ENCODE results near the gene SGMS1.

SGMS1 gene

DNA sequence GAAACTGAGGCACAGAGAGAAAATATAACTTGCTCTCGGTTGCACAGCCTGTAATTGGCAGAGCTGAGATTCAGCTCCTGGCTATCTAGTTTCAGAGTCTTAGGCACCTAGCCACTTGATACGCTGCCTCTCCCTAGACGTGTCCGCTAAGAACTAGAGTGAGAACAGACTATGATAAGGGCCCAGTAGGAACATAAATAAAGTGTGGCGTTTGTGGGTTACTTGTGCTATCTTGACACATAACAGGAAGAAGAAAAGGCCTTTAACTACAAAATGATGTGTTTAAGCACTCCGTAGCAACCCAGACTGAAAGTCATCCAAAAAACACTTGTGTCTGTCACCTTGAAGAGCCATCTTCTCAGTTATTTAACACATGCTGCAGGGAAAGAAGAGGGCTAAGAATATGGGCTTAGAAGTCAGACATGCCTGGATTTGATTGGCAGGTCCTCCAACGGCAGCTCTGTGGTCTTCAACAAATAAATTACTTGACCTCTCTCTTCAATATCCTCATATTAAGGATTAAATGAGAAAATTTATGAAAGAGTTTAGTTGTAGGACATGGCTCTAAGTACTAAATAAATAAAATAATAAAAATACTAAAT lies 96.2 kb downstream of the SGMS1 start:
- Histone ChIP-seq H2AFZ (ENCODE audit: low read length) (no peak overlapping the region), H3K36me3 (ENCODE audit: insufficient read depth, low read length) (no peaks in the 10 kb centered on the region), H3K79me2 (ENCODE audit: insufficient read depth, low read length) (no peaks in the 10 kb centered on the region), H3K27me3 (ENCODE audit: insufficient read depth, low read length) (no peaks in the 10 kb centered on the region), H3K4me1 (ENCODE audit: insufficient read depth, low read length, severe bottlenecking) (no peaks in the 10 kb centered on the region), H3F3A (ENCODE audit: insufficient read depth, low read length) (no peaks in the 10 kb centered on the region), H3K9me2 (ENCODE audit: low read depth, low read length) (no peaks in the 10 kb centered on the region), H3K9ac (ENCODE audit: low read length) (no peak overlapping the region), H3K27ac (ENCODE audit: low read depth, low read length, poor library complexity, severe bottlenecking) (no peak overlapping the region), H3K4me2 (ENCODE audit: low read length) (no peak overlapping the region), H3K9me3 (ENCODE audit: low read length) (no peaks in the 10 kb centered on the region), H4K20me1 (ENCODE audit: insufficient read depth, low read length) (no peaks in the 10 kb centered on the region), H3K4me3 (ENCODE audit: low read depth, low read length, poor library complexity, severe bottlenecking) (no peak overlapping the region)
- no peak for TF ChIP-seq EZH2 (IDR thresholded peaks at IDR 0.05; ENCODE audit: borderline replicate concordance, low read length)
- TF ChIP-seq, protein P1, sequence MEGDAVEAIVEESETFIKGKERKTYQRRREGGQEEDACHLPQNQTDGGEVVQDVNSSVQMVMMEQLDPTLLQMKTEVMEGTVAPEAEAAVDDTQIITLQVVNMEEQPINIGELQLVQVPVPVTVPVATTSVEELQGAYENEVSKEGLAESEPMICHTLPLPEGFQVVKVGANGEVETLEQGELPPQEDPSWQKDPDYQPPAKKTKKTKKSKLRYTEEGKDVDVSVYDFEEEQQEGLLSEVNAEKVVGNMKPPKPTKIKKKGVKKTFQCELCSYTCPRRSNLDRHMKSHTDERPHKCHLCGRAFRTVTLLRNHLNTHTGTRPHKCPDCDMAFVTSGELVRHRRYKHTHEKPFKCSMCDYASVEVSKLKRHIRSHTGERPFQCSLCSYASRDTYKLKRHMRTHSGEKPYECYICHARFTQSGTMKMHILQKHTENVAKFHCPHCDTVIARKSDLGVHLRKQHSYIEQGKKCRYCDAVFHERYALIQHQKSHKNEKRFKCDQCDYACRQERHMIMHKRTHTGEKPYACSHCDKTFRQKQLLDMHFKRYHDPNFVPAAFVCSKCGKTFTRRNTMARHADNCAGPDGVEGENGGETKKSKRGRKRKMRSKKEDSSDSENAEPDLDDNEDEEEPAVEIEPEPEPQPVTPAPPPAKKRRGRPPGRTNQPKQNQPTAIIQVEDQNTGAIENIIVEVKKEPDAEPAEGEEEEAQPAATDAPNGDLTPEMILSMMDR (IDR thresholded peaks at IDR 0.05; ENCODE audit: low read length): no peak

DNA sequence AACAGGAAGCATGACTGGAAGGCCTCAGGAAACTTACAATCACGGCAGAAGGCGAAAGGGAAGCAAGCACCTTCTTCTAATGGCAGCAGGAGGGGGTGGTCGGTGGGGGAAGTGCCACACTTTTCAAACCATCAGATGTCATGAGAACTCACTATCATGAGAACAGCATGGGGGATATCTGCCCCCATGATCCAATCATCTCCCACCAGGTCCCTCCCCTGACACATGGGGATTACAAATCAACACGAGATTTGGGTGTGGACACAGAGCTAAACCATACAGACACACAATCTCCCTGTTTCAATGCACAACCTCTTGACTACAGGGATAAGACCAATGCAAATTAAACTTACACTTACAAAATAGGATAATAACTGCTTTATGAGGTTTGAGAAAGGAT lies 97.6 kb downstream of the SGMS1 start:
- no peaks in the 10 kb centered on the region for H3K4me1 ChIP-seq (ENCODE audit: insufficient read depth, low read length, severe bottlenecking)
- no peaks in the 10 kb centered on the region for H3F3A ChIP-seq (ENCODE audit: insufficient read depth, low read length)
- no peaks in the 10 kb centered on the region for H3K36me3 ChIP-seq (ENCODE audit: insufficient read depth, low read length)
- H4K20me1 ChIP-seq (ENCODE audit: insufficient read depth, low read length): no peaks in the 10 kb centered on the region
- no peak overlapping the region for H3K27ac ChIP-seq (ENCODE audit: low read depth, low read length, poor library complexity, severe bottlenecking)
- no peak overlapping the region for H3K4me3 ChIP-seq (ENCODE audit: low read depth, low read length, poor library complexity, severe bottlenecking)
- no peaks in the 10 kb centered on the region for H3K9me3 ChIP-seq (ENCODE audit: low read length)
- no peaks in the 10 kb centered on the region for H3K79me2 ChIP-seq (ENCODE audit: insufficient read depth, low read length)
- no peak for TF ChIP-seq EZH2 (IDR thresholded peaks at IDR 0.05; ENCODE audit: borderline replicate concordance, low read length)
- TF ChIP-seq, protein P1 (IDR thresholded peaks at IDR 0.05; ENCODE audit: low read length): no peak
- H3K4me2 ChIP-seq (ENCODE audit: low read length): no peak overlapping the region
- no peaks in the 10 kb centered on the region for H3K27me3 ChIP-seq (ENCODE audit: insufficient read depth, low read length)
- no peaks in the 10 kb centered on the region for H3K9me2 ChIP-seq (ENCODE audit: low read depth, low read length)
- no peak overlapping the region for H3K9ac ChIP-seq (ENCODE audit: low read length)
- H2AFZ ChIP-seq (ENCODE audit: low read length): no peak overlapping the region

DNA sequence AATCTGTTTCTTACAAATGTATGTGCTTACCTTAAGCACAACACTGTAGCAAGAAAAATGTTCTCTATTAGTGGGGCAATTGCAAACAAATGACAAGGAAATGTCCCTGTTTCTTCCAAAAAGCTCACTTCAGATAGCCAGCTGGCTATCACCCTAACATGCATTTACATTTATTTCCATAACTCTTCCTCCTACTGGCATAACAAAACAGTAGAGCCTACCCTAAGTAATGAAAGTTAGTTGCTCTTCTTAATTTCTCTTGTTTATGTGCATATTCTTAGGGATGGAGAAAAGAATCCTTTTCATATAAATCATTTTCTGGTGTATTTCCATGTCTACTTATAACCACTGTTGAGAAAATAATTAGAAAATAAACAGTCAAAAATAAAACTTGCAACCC lies 100.4 kb downstream of the SGMS1 start:
- Histone ChIP-seq H3K36me3 (ENCODE audit: insufficient read depth, low read length) (no peaks in the 10 kb centered on the region), H4K20me1 (ENCODE audit: insufficient read depth, low read length) (no peaks in the 10 kb centered on the region), H3K27me3 (ENCODE audit: insufficient read depth, low read length) (no peaks in the 10 kb centered on the region), H3K9me3 (ENCODE audit: low read length) (no peaks in the 10 kb centered on the region), H2AFZ (ENCODE audit: low read length) (no peak overlapping the region), H3K79me2 (ENCODE audit: insufficient read depth, low read length) (no peaks in the 10 kb centered on the region), H3F3A (ENCODE audit: insufficient read depth, low read length) (no peaks in the 10 kb centered on the region), H3K4me3 (ENCODE audit: low read depth, low read length, poor library complexity, severe bottlenecking) (no peak overlapping the region), H3K4me1 (ENCODE audit: insufficient read depth, low read length, severe bottlenecking) (no peaks in the 10 kb centered on the region), H3K9ac (ENCODE audit: low read length) (no peak overlapping the region), H3K9me2 (ENCODE audit: low read depth, low read length) (no peaks in the 10 kb centered on the region), H3K4me2 (ENCODE audit: low read length) (no peak overlapping the region), H3K27ac (ENCODE audit: low read depth, low read length, poor library complexity, severe bottlenecking) (no peak overlapping the region)
- TF ChIP-seq EZH2 (IDR thresholded peaks at IDR 0.05; ENCODE audit: borderline replicate concordance, low read length): no peak
- TF ChIP-seq, protein P1 (IDR thresholded peaks at IDR 0.05; ENCODE audit: low read length): no peak

Data from OCI-LY1 (cell line).